Superior temporal gyrus (tissue), 1 donor: ENCODE data around the gene HOXA5.

Source experiments
- DNase-seq: peaks from one replicate; pipeline ENCODE4 v3.0.0-alpha.2; 2016; ENCODE audit errors: extremely low spot score

The HOXA5 gene

GRCh38 chr7:27148756-27149641 is 5.5 kb upstream of the HOXA5 start:
- no peak for DNase-seq

GRCh38 chr7:27148031-27148755 is 4.7 kb upstream of the HOXA5 start:
- no peak for DNase-seq

- no peak for DNase-seq
These were observed 3.9 kb upstream of the HOXA5 start, which contains the start of gene HOXA6 for GRCh38 chr7:27147199-27148030. HOXA6 (minus strand) TSS chr7:27147774; CDS start chr7:27147749, 25 bp downstream.

DNA sequence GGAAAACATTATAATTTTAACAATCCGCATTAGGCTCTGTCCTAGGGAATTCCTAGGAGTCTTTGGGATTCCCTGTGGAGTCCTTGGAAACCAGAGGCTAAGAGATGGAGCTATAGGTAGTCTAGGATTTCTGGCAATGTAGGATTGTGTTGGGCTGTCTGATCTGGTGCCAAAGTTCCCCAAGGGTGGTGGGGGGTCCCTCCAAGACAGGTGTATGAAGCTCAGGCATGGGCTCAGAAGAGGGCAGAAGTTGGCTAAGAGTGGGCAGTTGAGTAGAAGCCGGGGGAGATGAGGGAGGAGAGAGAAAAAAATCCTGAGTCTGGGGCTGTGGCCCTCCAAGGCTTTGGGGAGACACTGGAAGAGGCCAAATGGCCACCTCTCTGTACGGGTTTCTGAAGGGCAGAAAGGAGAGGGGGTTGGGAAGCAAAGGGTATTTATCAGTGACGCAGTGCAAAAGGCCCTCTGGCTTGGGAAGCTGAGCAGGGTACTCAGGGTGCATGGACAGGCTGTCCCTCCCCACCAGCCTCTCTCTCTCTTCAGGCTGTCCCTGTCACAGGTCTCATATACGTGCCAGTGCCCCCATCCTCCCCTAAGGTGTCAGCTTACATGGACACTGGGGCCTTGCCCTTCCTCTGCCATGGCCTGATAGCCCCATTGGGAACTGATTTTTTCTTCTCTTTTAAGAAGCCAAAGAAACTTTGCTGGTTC is 3.2 kb upstream of the HOXA5 start:
- DNase-seq = no peak

DNA sequence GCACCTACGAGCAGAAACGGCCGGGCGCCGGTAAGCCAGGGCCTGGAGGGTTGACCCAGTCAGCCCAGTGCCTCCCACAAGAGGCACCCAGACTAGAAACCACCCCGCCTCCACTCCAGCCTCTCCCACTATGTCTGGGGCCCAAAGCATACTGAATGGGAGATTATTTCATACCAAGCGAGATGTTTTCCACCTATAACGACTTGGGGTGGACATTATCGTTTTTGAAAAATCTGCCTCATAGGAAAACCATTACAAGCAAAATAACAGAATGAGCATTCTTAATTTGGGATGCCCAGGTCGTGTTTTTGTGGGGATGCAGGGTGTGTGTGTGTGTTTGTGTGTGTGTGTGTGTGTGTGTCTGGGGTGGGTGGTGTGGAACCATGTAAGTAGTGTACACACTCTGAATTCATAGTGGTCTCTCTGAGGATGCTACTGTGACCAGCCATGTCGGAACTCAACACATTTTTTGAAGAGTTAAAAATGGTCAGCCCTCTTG is 2.5 kb upstream of the HOXA5 start:
- no peak for DNase-seq

DNA sequence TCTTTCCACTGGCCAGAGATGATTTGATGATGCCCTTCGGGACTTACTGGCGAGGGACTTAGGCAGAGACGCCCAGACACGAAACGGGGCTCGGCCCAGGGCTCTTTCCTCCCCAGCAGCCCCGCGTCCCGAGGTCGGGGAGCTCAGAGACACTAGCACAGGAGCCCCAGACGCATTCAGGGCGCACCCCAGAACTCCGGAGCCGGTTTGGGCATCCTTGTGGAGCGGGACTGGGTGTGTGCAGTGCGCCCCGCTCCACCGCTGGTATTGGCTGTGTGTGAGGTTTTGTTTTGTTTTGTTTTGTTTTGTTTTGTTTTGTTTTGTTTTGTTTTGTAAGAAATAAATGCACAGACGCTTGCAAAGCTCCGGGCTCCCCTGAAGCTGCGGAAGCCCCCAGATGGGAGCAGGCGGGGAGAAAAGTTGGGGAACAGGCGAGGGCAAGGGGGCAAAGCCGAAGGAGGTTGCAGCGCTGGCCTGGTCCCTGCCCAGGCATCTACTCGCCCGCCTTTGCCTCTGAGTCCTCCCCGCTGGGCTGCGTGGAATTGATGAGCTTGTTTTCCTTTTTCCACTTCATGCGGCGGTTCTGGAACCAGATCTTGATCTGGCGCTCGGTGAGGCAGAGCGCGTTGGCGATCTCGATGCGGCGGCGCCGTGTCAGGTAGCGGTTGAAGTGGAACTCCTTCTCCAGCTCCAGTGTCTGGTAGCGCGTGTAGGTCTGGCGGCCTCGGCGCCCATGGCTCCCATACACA is 1.9 kb upstream of the HOXA5 start:
- no peak for DNase-seq

- DNase-seq = no peak
These were observed 1.3 kb upstream of the HOXA5 start for GRCh38 chr7:27144781-27145164.

GRCh38 chr7:27143950-27144780 is 684 bp upstream of the HOXA5 start:
- no peak for DNase-seq

DNA sequence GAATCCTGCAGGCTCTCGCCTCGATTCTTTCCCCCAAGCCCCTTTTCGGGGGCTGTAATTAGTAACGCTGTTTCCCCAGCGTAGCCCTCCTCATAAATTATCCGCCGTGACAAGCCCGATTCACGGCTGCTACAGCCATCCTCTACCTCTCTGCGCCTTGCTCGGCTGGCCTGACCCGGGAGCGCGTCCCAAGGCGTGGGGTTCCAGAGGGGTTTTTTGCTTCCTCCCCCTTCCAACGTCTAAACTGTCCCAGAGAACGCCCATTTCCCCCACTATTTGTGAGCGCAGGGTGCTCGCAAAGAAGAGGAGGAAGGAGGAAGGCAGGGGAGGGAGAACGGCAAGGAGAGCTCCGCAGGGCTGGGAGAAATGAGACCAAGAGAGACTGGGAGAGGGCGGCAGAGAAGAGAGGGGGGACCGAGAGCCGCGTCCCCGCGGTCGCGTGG is 880 bp downstream of the HOXA5 start:
- no peak for DNase-seq

DNA sequence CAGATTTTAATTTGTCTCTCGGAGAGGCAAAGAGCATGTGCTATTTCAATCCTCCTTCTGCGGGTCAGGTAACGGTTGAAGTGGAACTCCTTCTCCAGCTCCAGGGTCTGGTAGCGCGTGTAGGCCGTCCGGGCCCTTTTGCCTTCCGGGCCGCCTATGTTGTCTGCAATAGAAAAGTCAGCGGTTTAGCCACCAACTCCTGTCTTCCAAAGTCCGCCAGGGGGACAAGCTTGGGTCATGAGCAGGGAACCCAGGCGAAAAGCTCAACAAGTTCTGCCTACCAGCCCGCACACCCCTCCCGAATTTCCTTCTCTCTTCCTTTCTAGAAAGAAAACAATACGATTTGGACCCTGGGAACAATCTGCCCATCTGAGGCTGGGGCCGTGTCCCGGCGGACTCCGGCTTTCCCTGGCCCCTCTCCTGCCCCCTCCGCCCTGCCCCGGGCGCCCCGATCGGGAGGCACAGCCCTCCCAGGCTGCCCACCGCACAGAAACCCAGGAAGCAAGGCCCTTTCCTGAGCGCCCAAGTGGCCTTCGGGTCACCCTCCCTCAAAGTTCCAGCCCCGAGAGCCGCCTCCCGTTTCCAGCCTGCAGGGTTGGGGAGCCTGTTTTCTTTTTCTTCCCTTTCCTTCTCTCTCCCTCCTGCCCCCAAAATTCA is 1.4 kb downstream of the HOXA5 start:
- no peak for DNase-seq

DNA sequence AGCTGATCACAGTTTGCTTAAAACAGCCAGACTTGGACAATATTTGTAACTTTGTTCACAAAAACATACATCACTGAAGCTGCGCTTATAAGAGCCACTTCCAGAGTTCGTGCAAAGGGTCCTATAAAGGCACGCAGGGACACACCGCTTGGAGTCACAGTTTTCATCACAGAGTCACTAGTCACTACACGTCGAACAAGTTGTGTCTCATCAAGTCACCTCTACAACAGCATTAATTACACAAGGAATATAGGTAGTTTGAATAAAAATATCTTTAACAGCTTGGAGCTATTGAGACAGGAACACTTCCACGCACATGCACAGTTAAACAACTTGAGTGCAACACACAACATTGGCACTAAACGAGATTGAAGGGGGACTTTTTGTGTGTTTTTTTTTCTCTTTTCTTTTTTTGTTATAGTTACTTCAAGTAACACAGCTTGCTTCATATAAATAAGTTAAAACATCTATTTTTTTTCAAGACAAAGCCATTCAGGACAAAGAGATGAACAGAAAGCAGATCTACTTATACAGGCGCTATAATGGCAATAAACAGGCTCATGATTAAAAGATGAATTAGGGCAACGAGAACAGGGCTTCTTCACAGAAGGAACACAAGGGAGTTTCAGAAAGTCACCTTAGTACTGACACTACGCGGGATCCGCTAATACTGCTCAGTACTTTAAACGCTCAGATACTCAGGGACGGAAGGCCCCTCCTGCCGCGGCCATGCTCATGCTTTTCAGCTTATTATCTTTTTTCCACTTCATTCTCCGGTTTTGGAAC is 2.2 kb downstream of the HOXA5 start:
- DNase-seq = no peak

GRCh38 chr7:27140126-27140857 is 3.2 kb downstream of the HOXA5 start:
- no peak for DNase-seq

DNA sequence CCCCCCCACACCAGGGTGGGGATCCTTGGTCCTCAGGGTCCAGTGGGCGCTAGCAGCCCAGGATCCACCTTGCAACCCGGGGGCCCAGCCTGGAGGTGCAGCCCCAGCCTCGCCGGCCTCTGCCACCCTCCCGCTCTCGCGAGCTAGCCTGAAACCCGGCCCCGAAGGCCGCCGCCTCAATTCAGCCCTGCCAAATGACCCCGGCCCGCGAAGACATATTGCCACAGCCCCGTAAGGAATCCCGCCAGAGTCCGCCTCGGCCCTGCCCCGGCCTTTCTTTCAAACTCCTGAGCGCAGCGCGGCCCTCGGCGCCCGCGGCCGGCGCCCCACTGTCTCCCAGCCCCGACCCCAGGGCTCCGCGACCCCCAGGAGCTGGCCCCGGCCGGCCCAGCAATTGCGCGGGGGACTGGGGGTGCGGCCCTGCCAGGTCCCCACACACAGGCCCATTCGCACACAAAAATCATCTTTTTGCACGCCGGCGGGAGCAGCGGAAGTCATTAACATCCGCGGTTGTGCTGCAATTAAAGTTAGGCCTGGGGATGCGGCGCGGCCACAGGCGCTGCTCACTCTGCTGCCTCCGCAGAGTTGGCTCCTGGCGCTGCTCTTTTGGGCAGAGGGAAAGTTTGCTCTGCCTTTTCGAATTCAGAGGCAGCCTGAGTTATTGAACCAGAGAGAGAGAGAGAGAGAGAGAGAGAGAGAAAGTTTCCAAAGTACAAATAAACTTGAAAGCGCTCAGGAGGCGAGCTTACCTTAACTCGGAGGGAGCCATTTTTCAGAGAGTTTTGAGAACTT is 4.0 kb downstream of the HOXA5 start:
- no peak for DNase-seq

DNA sequence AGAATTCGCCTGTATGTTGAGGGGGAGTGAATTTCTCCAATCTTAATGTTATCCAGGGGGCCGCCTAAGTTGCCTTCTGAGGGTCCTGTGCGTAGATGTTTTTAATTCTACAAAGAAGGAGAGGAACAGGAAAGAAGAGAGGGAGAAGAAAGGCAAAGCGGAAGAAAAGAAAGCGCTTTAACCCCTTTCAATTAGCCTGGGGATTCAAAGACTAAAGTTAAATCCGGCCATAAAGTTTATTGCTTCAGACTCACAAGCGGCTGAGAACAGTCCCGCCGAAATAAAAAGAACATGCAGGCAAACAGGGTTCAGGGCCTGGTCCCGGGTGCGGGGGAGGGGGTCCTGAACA is 4.5 kb downstream of the HOXA5 start:
- DNase-seq = no peak

DNA sequence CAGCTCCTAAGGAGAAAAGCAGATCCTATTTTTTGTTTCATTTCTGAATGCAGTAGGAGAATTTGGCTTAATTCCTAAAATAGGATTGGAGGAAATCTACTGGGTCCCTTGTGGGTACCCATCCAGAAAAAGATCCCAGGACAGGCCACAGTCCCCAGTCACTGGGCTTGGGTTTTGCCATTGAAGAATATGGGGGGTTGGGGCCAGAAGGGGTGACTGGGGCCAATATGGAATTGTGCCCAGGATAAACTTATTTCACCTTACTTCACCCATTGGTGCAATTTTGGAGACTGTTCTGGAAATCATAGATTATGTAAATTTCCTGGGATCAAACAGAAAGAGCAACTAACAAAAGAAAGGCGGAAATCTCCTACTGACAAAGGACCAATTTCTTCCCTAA is 5.0 kb downstream of the HOXA5 start:
- no peak for DNase-seq

GRCh38 chr7:27137640-27138315 is 5.7 kb downstream of the HOXA5 start:
- no peak for DNase-seq
